HCT116 (cell line): ENCODE measurements around the gene IRGM. TPM values are rescaled to one million over a fixed set of nuclear protein-coding genes. Genes with fewer than 3 reads are reported as not detected.

ENCODE experiments used
- ATAC-seq: fragments of 200-7000 bp; cut with Tn5 transposase; 2 replicates; pipeline ENCODE4 v1.9.1; 2020; ENCODE audit warnings: mild to moderate bottlenecking, moderate library complexity
- BruUV-seq: library from RNA; stranded (reverse); fragments of 400-500 nt; replicated peaks from 2 replicates; lab custom pipeline; 2021; lab: Mats Ljungman, UMichigan
- CTCF ChIA-PET: fragments of 300-600 bp; sonication (Branson Sonifier 250); formaldehyde crosslinking; loops from one replicate; lab custom pipeline; 2021; ENCODE audit warnings: antibody characterized with exemption; lab: Charles Lee
- POLR2A ChIA-PET: fragments of 300-600, 350-600 bp; sonication (Branson Sonifier 250); formaldehyde crosslinking; loops from one replicate; lab custom pipeline; 2021; ENCODE audit warnings: antibody characterized with exemption; lab: Charles Lee
- RAD21 ChIA-PET, 2 experiments: fragments of 300-600 bp; sonication (Branson Sonifier 250); formaldehyde crosslinking; loops; one replicate each; lab custom pipeline; 2023; ENCODE audit warnings: low total read pairs in 2 of 2; ENCODE audit not compliant: uncharacterized antibody in 2 of 2, unreplicated experiment in 2 of 2, low non-redundant PET in 1 of 2; lab: Charles Lee
- DNase-seq: peaks from one replicate; pipeline ENCODE4 v3.0.0-alpha.2; 2010; ENCODE audit warnings: low read depth, low spot score
- H2AFZ ChIP-seq: fragments of 200-600 bp; shearing (Covaris generic), sonication (generic); 2 replicates; pipeline ENCODE4 v1.6.1; 2017; ENCODE audit warnings: low read depth, mixed run types, mixed read lengths, antibody characterized with exemption, low read length; ENCODE audit not compliant: poor library complexity, severe bottlenecking
- H3K27ac ChIP-seq: 2 replicates; pipeline ENCODE4 v1.5.1; 2012; ENCODE audit warnings: low read depth, low read length
- H3K27me3 ChIP-seq: fragments of 200-600 bp; sonication (generic); 2 replicates; pipeline ENCODE4 v1.6.1; 2016; ENCODE audit warnings: mixed run types, low read length, mixed read lengths; ENCODE audit not compliant: insufficient read depth
- H3K36me3 ChIP-seq, 2 experiments: fragments of 200-500 bp in 1 of 2; fragments of 200-600 bp in 1 of 2; sonication (Bioruptor generic) in 1 of 2; sonication (generic) in 1 of 2; 2 replicates each; pipeline versions ENCODE4 v1.5.1 to v1.6.1; 2014 to 2016; ENCODE audit warnings: low read length in 2 of 2, inconsistent platforms in 1 of 2, mixed read lengths in 1 of 2, mixed run types in 1 of 2; ENCODE audit not compliant: insufficient read depth in 2 of 2, control insufficient read depth in 1 of 2
- H3K4me1 ChIP-seq, 2 experiments: fragments of 200-600 bp in 1 of 2; sonication (generic) in 1 of 2; 2 replicates each; pipeline versions ENCODE4 v1.5.1 to v1.6.1; 2012 to 2017; ENCODE audit warnings: low read length in 2 of 2, inconsistent platforms in 1 of 2, mild to moderate bottlenecking in 1 of 2, mixed read lengths in 1 of 2, mixed run types in 1 of 2, moderate library complexity in 1 of 2; ENCODE audit not compliant: insufficient read depth in 2 of 2, control insufficient read depth in 1 of 2
- H3K4me2 ChIP-seq: fragments of 200-600 bp; sonication (generic); 2 replicates; pipeline ENCODE4 v1.6.1; 2017; ENCODE audit warnings: mixed run types, low read length, mixed read lengths
- H3K4me3 ChIP-seq, 2 experiments: fragments of 200-600 bp in 1 of 2; sonication (generic) in 1 of 2; replicated peaks in 1 of 2; 2 replicates each; pipeline ENCODE4 v1.5.1; 2011 to 2016; ENCODE audit warnings: low read length in 2 of 2, control low read depth in 1 of 2, low read depth in 1 of 2, mild to moderate bottlenecking in 1 of 2, mixed read lengths in 1 of 2, mixed run types in 1 of 2
- H3K79me2 ChIP-seq: fragments of 200-600 bp; sonication (generic); 2 replicates; pipeline ENCODE4 v1.6.1; 2017; ENCODE audit warnings: mild to moderate bottlenecking, mixed run types, low read length, moderate library complexity, mixed read lengths; ENCODE audit not compliant: insufficient read depth
- H3K9ac ChIP-seq: fragments of 200-600 bp; sonication (generic); 2 replicates; pipeline ENCODE4 v1.6.1; 2016; ENCODE audit warnings: low read length, mixed read lengths
- H3K9me2 ChIP-seq: fragments of 200-600 bp; sonication (generic), shearing (Covaris generic); 2 replicates; pipeline ENCODE4 v1.6.1; 2017; ENCODE audit warnings: mixed run types, mild to moderate bottlenecking, moderate library complexity; ENCODE audit not compliant: insufficient read depth
- H3K9me3 ChIP-seq, 2 experiments: fragments of 200-500 bp in 1 of 2; fragments of 200-600 bp in 1 of 2; sonication (Bioruptor generic) in 1 of 2; sonication (generic) in 1 of 2; 2 replicates each; pipeline ENCODE4 v1.6.1; 2014 to 2017; ENCODE audit warnings: low read length in 2 of 2, mixed read lengths in 2 of 2, inconsistent platforms in 1 of 2, low read depth in 1 of 2, mild to moderate bottlenecking in 1 of 2, mixed run types in 1 of 2, moderate library complexity in 1 of 2; ENCODE audit not compliant: control insufficient read depth in 1 of 2, insufficient read depth in 1 of 2
- H4K20me1 ChIP-seq: fragments of 200-600 bp; sonication (generic), shearing (Covaris generic); 2 replicates; pipeline ENCODE4 v1.6.1; 2017; ENCODE audit warnings: mixed run types, mild to moderate bottlenecking, moderate library complexity; ENCODE audit not compliant: insufficient read depth
- CEBPB ChIP-seq: IDR thresholded peaks from 2 replicates; pipeline ENCODE4 v1.6.1; 2012; ENCODE audit warnings: low read depth
- EGR1 ChIP-seq: IDR thresholded peaks from 2 replicates; pipeline ENCODE4 v1.6.1; 2012; ENCODE audit warnings: low read depth
- EZH2phosphoT487 ChIP-seq: fragments of 200-600 bp; IDR thresholded peaks from 2 replicates; pipeline ENCODE4 v1.6.1; 2018; ENCODE audit warnings: antibody characterized with exemption, borderline replicate concordance
- FOSL1 ChIP-seq: IDR thresholded peaks from 2 replicates; pipeline ENCODE4 v1.6.1; 2012; ENCODE audit warnings: low read depth
- JUND ChIP-seq: IDR thresholded peaks from 2 replicates; pipeline ENCODE4 v1.6.1; 2012
- POLR2A ChIP-seq: IDR thresholded peaks from 2 replicates; pipeline ENCODE4 v1.7.0; 2011; ENCODE audit warnings: borderline replicate concordance; ENCODE audit not compliant: insufficient read depth, insufficient read length; ENCODE audit errors: extremely low read depth
- RAD21 ChIP-seq: IDR thresholded peaks from 2 replicates; pipeline ENCODE4 v1.6.1; 2012; ENCODE audit warnings: low read depth, mild to moderate bottlenecking
- SIN3A ChIP-seq: IDR thresholded peaks from 2 replicates; pipeline ENCODE4 v1.6.1; 2012; ENCODE audit warnings: low read depth
- SP1 ChIP-seq: IDR thresholded peaks from 2 replicates; pipeline ENCODE4 v1.6.1; 2012; ENCODE audit warnings: low read depth
- SRF ChIP-seq: IDR thresholded peaks from 2 replicates; pipeline ENCODE4 v1.6.1; 2012; ENCODE audit warnings: low read depth
- TCF7L2 ChIP-seq: IDR thresholded peaks from 2 replicates; pipeline ENCODE4 v1.7.0; 2011; ENCODE audit warnings: borderline replicate concordance, inconsistent platforms; ENCODE audit not compliant: insufficient read depth, insufficient read length; ENCODE audit errors: extremely low read depth
- YY1 ChIP-seq: IDR thresholded peaks from 2 replicates; pipeline ENCODE4 v1.6.1; 2011; ENCODE audit warnings: low read length, low read depth, moderate library complexity, mild to moderate bottlenecking; ENCODE audit not compliant: insufficient replicate concordance; ENCODE audit errors: extremely low read depth
- intact Hi-C: fragments of 100-400 bp; cut with micrococcal nuclease; formaldehyde crosslinking; loops from 2 replicates; pipeline ENCODE4 v1.10.0; 2022
- total RNA-seq: library from RNA; stranded (reverse); gene quantifications from one replicate; pipeline ENCODE4 v1.2.1, GENCODE V29; 2021; ENCODE audit not compliant: unreplicated experiment
- TF ChIP-seq, protein P1 (sequence below): IDR thresholded peaks from 2 replicates; pipeline ENCODE4 v1.6.1; 2012
- TF ChIP-seq, protein P2 (sequence below): IDR thresholded peaks from 2 replicates; pipeline ENCODE4 v1.6.1; 2011; ENCODE audit warnings: mild to moderate bottlenecking, low read length, moderate library complexity; ENCODE audit not compliant: insufficient replicate concordance; ENCODE audit errors: extremely low read depth
- TF ChIP-seq, protein P3 (sequence below): IDR thresholded peaks from 2 replicates; pipeline ENCODE4 v1.6.1; 2012

The IRGM gene
- total RNA-seq, 1 experiment from 2014 or later: not detected

DNA sequence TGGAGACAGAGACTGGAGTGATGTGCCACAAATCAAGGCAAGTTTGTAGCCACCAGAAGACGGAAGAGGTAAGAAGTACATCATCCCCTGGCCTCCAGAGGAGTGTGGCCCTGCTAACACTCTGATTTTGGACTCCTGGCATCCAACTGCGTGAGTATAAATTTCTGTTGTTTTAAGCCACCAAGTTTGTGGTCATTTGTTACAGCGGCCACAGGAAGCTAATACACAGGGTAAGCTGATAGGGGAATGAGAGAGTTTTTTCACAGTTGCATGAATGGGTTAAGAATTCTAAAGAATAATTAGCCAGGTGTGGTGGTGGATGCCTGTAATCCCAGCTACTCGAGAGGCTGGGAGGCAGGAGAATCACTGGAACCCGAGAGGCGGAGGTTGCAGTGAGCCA, 41.9 kb upstream of the IRGM start:
- TF ChIP-seq SRF: no peak
- TF ChIP-seq JUND: no peak
- no peak for TF ChIP-seq YY1
- no peak for TF ChIP-seq FOSL1
- TF ChIP-seq, protein P1, sequence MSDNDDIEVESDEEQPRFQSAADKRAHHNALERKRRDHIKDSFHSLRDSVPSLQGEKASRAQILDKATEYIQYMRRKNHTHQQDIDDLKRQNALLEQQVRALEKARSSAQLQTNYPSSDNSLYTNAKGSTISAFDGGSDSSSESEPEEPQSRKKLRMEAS: no peak
- TF ChIP-seq EGR1: no peak
- TF ChIP-seq RAD21: no peak
- TF ChIP-seq EZH2phosphoT487: no peak
- TF ChIP-seq SP1: no peak
- no peak for TF ChIP-seq POLR2A
- TF ChIP-seq, protein P2, sequence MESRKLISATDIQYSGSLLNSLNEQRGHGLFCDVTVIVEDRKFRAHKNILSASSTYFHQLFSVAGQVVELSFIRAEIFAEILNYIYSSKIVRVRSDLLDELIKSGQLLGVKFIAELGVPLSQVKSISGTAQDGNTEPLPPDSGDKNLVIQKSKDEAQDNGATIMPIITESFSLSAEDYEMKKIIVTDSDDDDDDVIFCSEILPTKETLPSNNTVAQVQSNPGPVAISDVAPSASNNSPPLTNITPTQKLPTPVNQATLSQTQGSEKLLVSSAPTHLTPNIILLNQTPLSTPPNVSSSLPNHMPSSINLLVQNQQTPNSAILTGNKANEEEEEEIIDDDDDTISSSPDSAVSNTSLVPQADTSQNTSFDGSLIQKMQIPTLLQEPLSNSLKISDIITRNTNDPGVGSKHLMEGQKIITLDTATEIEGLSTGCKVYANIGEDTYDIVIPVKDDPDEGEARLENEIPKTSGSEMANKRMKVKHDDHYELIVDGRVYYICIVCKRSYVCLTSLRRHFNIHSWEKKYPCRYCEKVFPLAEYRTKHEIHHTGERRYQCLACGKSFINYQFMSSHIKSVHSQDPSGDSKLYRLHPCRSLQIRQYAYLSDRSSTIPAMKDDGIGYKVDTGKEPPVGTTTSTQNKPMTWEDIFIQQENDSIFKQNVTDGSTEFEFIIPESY: no peak
- TF ChIP-seq CEBPB: no peak
- TF ChIP-seq TCF7L2: no peak
- no peak for TF ChIP-seq SIN3A
- TF ChIP-seq, protein P3, sequence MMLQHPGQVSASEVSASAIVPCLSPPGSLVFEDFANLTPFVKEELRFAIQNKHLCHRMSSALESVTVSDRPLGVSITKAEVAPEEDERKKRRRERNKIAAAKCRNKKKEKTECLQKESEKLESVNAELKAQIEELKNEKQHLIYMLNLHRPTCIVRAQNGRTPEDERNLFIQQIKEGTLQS: no peak
- H3K9ac ChIP-seq: no peak overlapping the region
- H3K9me3 ChIP-seq: no peaks in the 10 kb centered on the region
- no peaks in the 10 kb centered on the region for H3K27me3 ChIP-seq
- DNase-seq (no peak), ATAC-seq (no peak)
- no peak overlapping the region for H2AFZ ChIP-seq
- no peaks in the 10 kb centered on the region for H4K20me1 ChIP-seq
- no peak overlapping the region for H3K27ac ChIP-seq
- CTCF ChIA-PET: no interaction called here
- RAD21 ChIA-PET: no interaction called here
- POLR2A ChIA-PET: no interaction called here
- H3K79me2 ChIP-seq: no peaks in the 10 kb centered on the region
- BruUV-seq: no TSS peak
- H3K4me2 ChIP-seq: no peak overlapping the region
- intact Hi-C loops: no loop called here
- no peak overlapping the region for H3K4me3 ChIP-seq
- H3K9me2 ChIP-seq: no peaks in the 10 kb centered on the region
- no peaks in the 10 kb centered on the region for H3K36me3 ChIP-seq
- peaks cover 0 to 14% of the 10 kb centered on the region in 2 experiments; a peak in 2 of 4 replicates for H3K4me1 ChIP-seq
